Left ventricle myocardium inferior (tissue), 1 donor: ENCODE data around the gene INSC. TPM values are rescaled to one million over a fixed set of nuclear protein-coding genes. Genes with fewer than 3 reads are reported as not detected.

Experiments
- DNase-seq: peaks from one replicate; pipeline ENCODE4 v3.0.0-alpha.2; 2020
- H3K27ac ChIP-seq: fragments of 200-600 bp; replicated peaks from 2 replicates; pipeline ENCODE4 v1.8.0; 2021
- H3K27me3 ChIP-seq: fragments of 200-600 bp; 2 replicates; pipeline ENCODE4 v1.8.0; 2021; ENCODE audit warnings: low read depth
- H3K36me3 ChIP-seq: fragments of 200-600 bp; 2 replicates; pipeline ENCODE4 v1.8.0; 2021
- H3K4me1 ChIP-seq: fragments of 200-600 bp; 2 replicates; pipeline ENCODE4 v1.8.0; 2021
- H3K4me3 ChIP-seq: fragments of 200-600 bp; 2 replicates; pipeline ENCODE4 v1.8.0; 2021; ENCODE audit warnings: mild to moderate bottlenecking, moderate library complexity
- H3K9me3 ChIP-seq: fragments of 200-600 bp; replicated peaks from 2 replicates; pipeline ENCODE4 v1.8.0; 2021
- intact Hi-C: fragments of 100-400 bp; cut with micrococcal nuclease; formaldehyde crosslinking; loops from one replicate; pipeline ENCODE4 v1.11.0; 2022
- total RNA-seq: library from RNA; stranded (reverse); fragmentation: NEBNext Ultra II Directional; extraction: Animal tissue kit (Norgen Biotek cat#: 25700); gene quantifications from one replicate; pipeline ENCODE4 v1.2.1, GENCODE V29; 2021
- TF ChIP-seq, protein P1 (sequence below): fragments of 200-600 bp; IDR thresholded peaks from 2 replicates; pipeline ENCODE4 v1.8.0; 2021; ENCODE audit warnings: antibody characterized with exemption, mild to moderate bottlenecking, borderline replicate concordance
- donor health status: DM: no; HTN: yes; CAD: no; lungs with severe emphysema.

Gene INSC
- total RNA-seq, 1 donor from 2014 or later = 0.25 TPM

DNA sequence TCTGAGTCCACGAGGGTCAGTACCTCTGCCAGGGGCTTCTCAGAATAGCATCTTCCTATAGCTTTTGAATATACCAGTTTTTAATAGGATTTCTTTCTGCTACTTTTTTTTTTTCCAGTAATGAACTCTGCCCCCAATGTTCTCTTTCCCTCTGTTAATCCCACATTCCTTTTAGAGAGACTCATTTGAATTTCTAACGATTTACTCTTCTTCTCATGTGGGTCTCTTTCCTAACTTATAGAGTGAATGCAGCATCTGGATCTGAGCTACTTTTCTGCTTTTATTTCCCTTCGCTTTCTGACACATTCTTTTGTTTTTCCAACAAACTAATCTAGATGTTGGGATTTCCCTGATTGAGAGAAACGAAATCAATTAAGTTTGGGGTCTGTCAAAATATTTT, 71.4 kb downstream of the INSC start:
- intact Hi-C loops = no loop called here
- Histone ChIP-seq H3K4me1 (no peaks in the 10 kb centered on the region), H3K36me3 (no peaks in the 10 kb centered on the region), H3K27ac (no peak overlapping the region), H3K4me3 (no peak overlapping the region), H3K9me3 (peaks cover 6% of the 10 kb centered on the region), H3K27me3 (peaks cover 4% of the 10 kb centered on the region)
- TF ChIP-seq, protein P1, sequence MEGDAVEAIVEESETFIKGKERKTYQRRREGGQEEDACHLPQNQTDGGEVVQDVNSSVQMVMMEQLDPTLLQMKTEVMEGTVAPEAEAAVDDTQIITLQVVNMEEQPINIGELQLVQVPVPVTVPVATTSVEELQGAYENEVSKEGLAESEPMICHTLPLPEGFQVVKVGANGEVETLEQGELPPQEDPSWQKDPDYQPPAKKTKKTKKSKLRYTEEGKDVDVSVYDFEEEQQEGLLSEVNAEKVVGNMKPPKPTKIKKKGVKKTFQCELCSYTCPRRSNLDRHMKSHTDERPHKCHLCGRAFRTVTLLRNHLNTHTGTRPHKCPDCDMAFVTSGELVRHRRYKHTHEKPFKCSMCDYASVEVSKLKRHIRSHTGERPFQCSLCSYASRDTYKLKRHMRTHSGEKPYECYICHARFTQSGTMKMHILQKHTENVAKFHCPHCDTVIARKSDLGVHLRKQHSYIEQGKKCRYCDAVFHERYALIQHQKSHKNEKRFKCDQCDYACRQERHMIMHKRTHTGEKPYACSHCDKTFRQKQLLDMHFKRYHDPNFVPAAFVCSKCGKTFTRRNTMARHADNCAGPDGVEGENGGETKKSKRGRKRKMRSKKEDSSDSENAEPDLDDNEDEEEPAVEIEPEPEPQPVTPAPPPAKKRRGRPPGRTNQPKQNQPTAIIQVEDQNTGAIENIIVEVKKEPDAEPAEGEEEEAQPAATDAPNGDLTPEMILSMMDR = no peak
- DNase-seq = no peak

DNA sequence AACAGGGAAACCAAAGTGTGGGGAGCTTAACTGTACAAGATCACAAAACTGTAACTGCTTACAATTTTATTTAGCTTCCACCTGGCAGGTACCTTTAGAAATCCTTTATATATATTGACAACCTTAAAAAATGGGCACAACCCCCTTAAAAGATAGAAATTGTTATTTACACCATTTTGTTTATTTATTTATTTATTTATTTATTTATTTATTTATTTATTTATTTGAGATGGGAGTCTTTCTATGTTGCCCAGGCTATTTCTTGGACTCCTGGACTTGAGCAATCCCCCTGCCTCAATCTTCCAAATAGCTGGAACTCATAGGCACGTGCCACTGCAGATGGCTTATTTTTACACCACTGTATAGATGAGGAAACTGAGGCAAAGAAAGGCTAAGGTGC, 74.5 kb downstream of the INSC start:
- Histone ChIP-seq H3K36me3 (no peaks in the 10 kb centered on the region), H3K4me1 (no peaks in the 10 kb centered on the region), H3K9me3 (peaks cover 6% of the 10 kb centered on the region), H3K27ac (no peak overlapping the region), H3K27me3 (peaks cover 10% of the 10 kb centered on the region), H3K4me3 (no peak overlapping the region)
- DNase-seq = no peak
- TF ChIP-seq, protein P1 = no peak
- intact Hi-C loops = no loop called here

DNA sequence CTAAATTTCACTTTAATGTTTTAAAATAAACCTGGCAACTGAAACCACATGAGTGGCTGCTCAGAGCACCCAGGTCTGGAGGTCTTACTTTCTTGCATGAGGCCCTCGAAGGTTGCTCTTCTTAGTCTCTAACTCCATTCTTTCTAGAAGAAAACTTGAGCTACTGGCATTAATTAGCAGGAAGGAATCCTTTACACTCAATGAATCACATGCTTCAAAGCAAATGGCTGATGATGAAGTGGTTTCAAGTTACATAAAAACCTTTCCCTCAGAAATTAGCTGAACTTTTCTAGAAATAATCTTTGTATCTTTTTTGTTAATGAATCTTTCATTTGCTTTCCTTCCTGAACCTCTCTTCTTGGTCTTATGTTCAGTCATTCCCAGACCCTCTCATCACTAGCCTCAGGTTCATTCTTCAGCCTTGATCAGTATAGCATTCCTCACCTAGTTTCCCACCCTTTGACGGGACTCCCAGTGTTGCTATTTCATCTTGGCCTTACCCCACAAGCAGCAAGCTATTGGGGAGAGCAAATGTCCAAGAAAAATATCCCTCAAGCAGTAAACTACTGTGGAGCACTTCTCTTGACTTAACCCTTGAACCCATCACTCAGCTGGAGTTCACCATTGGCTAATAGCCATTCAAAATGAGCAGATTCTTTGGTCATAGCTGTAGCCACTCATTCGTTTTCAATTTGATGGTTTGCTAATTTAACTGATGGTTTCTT, 75.1 kb downstream of the INSC start:
- intact Hi-C loops = no loop called here
- Histone ChIP-seq H3K27me3 (peaks cover 10% of the 10 kb centered on the region), H3K4me3 (no peak overlapping the region), H3K36me3 (no peaks in the 10 kb centered on the region), H3K27ac (no peak overlapping the region), H3K9me3 (peaks cover 6% of the 10 kb centered on the region), H3K4me1 (no peaks in the 10 kb centered on the region)
- no peak for DNase-seq
- TF ChIP-seq, protein P1 = no peak

DNA sequence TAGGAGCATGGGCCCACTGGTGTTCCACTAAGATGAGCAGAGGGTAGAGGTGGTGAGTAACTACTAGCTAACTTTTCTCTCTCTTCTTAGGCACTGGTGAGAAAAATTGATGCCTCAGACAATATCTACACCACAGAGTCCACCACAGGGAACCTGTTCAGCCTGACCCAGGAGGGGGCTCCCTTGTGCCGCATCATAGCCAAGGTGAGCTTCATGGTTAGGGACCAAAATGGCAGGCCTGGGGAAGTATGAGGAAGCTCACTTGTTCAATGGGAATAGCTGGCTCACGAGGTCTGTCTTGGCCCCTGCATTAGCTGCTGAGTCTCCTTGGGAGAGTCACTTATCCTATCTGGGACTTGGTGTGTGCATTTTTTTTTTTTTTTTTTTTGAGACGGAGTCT, 75.9 kb downstream of the INSC start:
- no peaks in the 10 kb centered on the region for H3K4me1 ChIP-seq
- peaks cover 6% of the 10 kb centered on the region for H3K9me3 ChIP-seq

DNA sequence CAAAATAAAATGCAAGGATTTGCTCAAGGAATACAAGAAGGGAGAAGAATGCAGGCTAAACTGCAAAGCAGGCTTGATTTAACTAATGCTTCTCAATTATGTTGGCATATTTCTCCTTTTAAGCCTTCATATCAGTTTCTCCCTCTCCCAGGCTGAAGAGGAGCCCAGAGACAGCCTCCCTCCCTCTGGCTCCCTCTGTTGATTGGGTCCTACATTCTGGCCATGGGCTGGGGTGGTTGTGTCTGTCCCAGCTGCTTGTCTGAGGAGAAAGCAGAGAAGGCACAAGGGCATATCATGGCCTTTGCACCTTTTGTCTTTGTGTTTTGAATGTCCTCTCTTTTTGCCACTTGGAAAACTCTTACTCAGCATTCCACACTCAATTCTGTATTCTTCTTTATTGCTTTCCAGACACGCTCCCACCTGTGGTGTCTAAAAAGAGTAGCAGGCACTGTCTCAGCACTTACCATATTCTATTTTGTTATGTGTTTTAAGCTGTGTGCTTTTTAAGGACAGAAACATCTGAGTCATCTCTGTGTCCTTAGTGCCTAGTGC, 77.4 kb downstream of the INSC start:
- TF ChIP-seq, protein P1 = no peak
- no peak for DNase-seq
- intact Hi-C loops = no loop called here
- Histone ChIP-seq H3K4me1 (no peaks in the 10 kb centered on the region), H3K27me3 (peaks cover 10% of the 10 kb centered on the region), H3K36me3 (no peaks in the 10 kb centered on the region), H3K27ac (no peak overlapping the region), H3K9me3 (peaks cover 6% of the 10 kb centered on the region), H3K4me3 (no peak overlapping the region)

More for the DNA sequence above, 75.9 kb downstream of the INSC start:
- Histone ChIP-seq H3K27ac (no peak overlapping the region), H3K27me3 (peaks cover 10% of the 10 kb centered on the region), H3K36me3 (no peaks in the 10 kb centered on the region), H3K4me3 (no peak overlapping the region)
- TF ChIP-seq, protein P1 = no peak
- DNase-seq = no peak
- intact Hi-C loops = no loop called here
